HFFc6 (cell line): ENCODE measurements around the gene DCTN2. TPM values are rescaled to one million over a fixed set of nuclear protein-coding genes. Genes with fewer than 3 reads are reported as not detected.

Experiments used
- DNase-seq: peaks from one replicate; pipeline ENCODE4 v3.0.0-alpha.2; 2018
- H3K27ac Mint-ChIP-seq: 2 replicates; pipeline ENCODE4 v1.8.0; 2020; ENCODE audit warnings: mild to moderate bottlenecking, mixed read lengths
- H3K27me3 Mint-ChIP-seq: 2 replicates; pipeline ENCODE4 v1.8.0; 2021; ENCODE audit warnings: mild to moderate bottlenecking, moderate library complexity, mixed read lengths; ENCODE audit not compliant: insufficient read depth
- H3K36me3 Mint-ChIP-seq: 2 replicates; pipeline ENCODE4 v1.8.0; 2021; ENCODE audit warnings: low read depth, mixed read lengths
- H3K4me1 Mint-ChIP-seq: 2 replicates; pipeline ENCODE4 v1.8.0; 2020; ENCODE audit warnings: low read depth, mixed read lengths
- H3K4me3 Mint-ChIP-seq: 2 replicates; pipeline ENCODE4 v1.8.0; 2020; ENCODE audit warnings: mild to moderate bottlenecking, moderate library complexity, mixed read lengths
- H3K9me3 Mint-ChIP-seq: 2 replicates; pipeline ENCODE4 v1.8.0; 2020; ENCODE audit warnings: mild to moderate bottlenecking, mixed read lengths
- CTCF ChIP-seq: fragments of 200-600 bp; sonication (generic); IDR thresholded peaks from 2 replicates; pipeline ENCODE4 v1.5.0; 2021; ENCODE audit warnings: antibody characterized with exemption, mild to moderate bottlenecking
- total RNA-seq, 6 experiments: library from RNA; stranded (reverse); fragmentation: NEBNext Ultra II Directional; extraction: Animal tissue kit (Norgen Biotek cat#: 25700); gene quantifications; 2 replicates in 1 of 6; 3 replicates in 5 of 6; pipeline ENCODE4 v1.2.3, GENCODE V29; 2021

DCTN2 gene
- total RNA-seq, 6 experiments from 2014 or later, result 110 to 123 (median 116) TPM

- H3K36me3 Mint-ChIP-seq, result no peaks in the 10 kb centered on the region
- DNase-seq, result no peak
- no peaks in the 10 kb centered on the region for H3K9me3 Mint-ChIP-seq
- no peak for TF ChIP-seq CTCF
- peaks cover 47% of the 10 kb centered on the region for H3K4me1 Mint-ChIP-seq
- peaks cover 10% of the 10 kb centered on the region for H3K27me3 Mint-ChIP-seq
- H3K27ac Mint-ChIP-seq, result no peak overlapping the region
- H3K4me3 Mint-ChIP-seq, result no peak overlapping the region
These were observed 4.8 kb upstream of the DCTN2 start for GRCh38 chr12:57551637-57552305.

GRCh38 chr12:57550641-57551549, 3.9 kb upstream of the DCTN2 start:
- no peaks in the 10 kb centered on the region for H3K9me3 Mint-ChIP-seq
- H3K27ac Mint-ChIP-seq, result no peak overlapping the region
- H3K36me3 Mint-ChIP-seq, result peaks cover 8% of the 10 kb centered on the region
- peaks cover 9% of the 10 kb centered on the region for H3K27me3 Mint-ChIP-seq
- peak overlapping the region; percentile 87 for H3K4me3 Mint-ChIP-seq
- H3K4me1 Mint-ChIP-seq, result peaks cover 51% of the 10 kb centered on the region
- no peak for TF ChIP-seq CTCF
- DNase-seq, result no peak

GRCh38 chr12:57549909-57550640, 3.1 kb upstream of the DCTN2 start, which contains the start of gene KIF5A:
Gene KIF5A (plus strand): TSS chr12:57550044. CDS start chr12:57550272, 228 bp downstream.
- Mint-ChIP-seq H3K9me3 (no peaks in the 10 kb centered on the region), H3K4me3 (peak within 1 kb of the TSS; percentile 87), H3K27me3 (peaks cover 9% of the 10 kb centered on the region), H3K27ac (no peak within 1 kb of the TSS), H3K36me3 (peaks cover 16% of the 10 kb centered on the region), H3K4me1 (peaks cover 60% of the 10 kb centered on the region)
- no peak for DNase-seq
- TF ChIP-seq CTCF, result peak; percentile 38; the same call in 1 of the 2 replicates

- peaks cover 65% of the 10 kb centered on the region for H3K4me1 Mint-ChIP-seq
- DNase-seq, result no peak
These were observed 2.4 kb upstream of the DCTN2 start for GRCh38 chr12:57549203-57549908.

More at GRCh38 chr12:57549203-57549908, 2.4 kb upstream of the DCTN2 start:
- Mint-ChIP-seq H3K27ac (no peak overlapping the region), H3K27me3 (peaks cover 8% of the 10 kb centered on the region; the same call in 1 of the 2 replicates), H3K36me3 (peaks cover 21% of the 10 kb centered on the region), H3K4me3 (peak overlapping the region; percentile 87), H3K9me3 (no peaks in the 10 kb centered on the region)
- no peak for TF ChIP-seq CTCF
